Keratinocyte (primary cell): ENCODE measurements around the gene OR4K14. TPM values are rescaled to one million over a fixed set of nuclear protein-coding genes. Genes with fewer than 3 reads are reported as not detected.

Source experiments
- DNase-seq: peaks from one replicate; pipeline ENCODE4 v3.0.0-alpha.2; 2011; ENCODE audit warnings: low read depth, missing footprints, low spot score
- FAIRE-seq: peaks from 2 replicates; lab custom pipeline; 2011; peaks lifted over from hg19 to GRCh38; lab: Jason Lieb, UNC
- H2AFZ ChIP-seq: 2 replicates; pipeline ENCODE4 v1.6.0; 2012; ENCODE audit warnings: low read length, control low read depth, inconsistent platforms; ENCODE audit not compliant: control insufficient read depth
- H3K27ac ChIP-seq: 2 replicates; pipeline ENCODE4 v1.5.1; 2011; ENCODE audit warnings: low read length; ENCODE audit not compliant: control insufficient read depth, insufficient read depth
- H3K27me3 ChIP-seq: 3 replicates; pipeline ENCODE4 v1.6.0; 2011; ENCODE audit warnings: low read length; ENCODE audit not compliant: control insufficient read depth, insufficient read depth; ENCODE audit errors: extremely low read depth
- H3K36me3 ChIP-seq, 2 experiments: 2 replicates in 1 of 2; 3 replicates in 1 of 2; pipeline ENCODE4 v1.5.1; 2011; ENCODE audit warnings: low read length in 2 of 2, mild to moderate bottlenecking in 1 of 2; ENCODE audit not compliant: control insufficient read depth in 2 of 2, insufficient read depth in 2 of 2; ENCODE audit errors: extremely low read depth in 1 of 2
- H3K4me1 ChIP-seq: 3 replicates; pipeline ENCODE4 v1.5.1; 2011; ENCODE audit warnings: low read length; ENCODE audit not compliant: control insufficient read depth, insufficient read depth; ENCODE audit errors: extremely low read depth
- H3K4me2 ChIP-seq: 3 replicates; pipeline ENCODE4 v1.6.0; 2011; ENCODE audit warnings: low read depth, low read length; ENCODE audit not compliant: control insufficient read depth, insufficient read depth; ENCODE audit errors: extremely low read depth
- H3K4me3 ChIP-seq, 3 experiments: fragments of 200-600 bp in 1 of 3; sonication (generic) in 1 of 3; 2 replicates in 2 of 3; 3 replicates in 1 of 3; pipeline ENCODE4 v1.5.1; 2011 to 2016; ENCODE audit warnings: low read length in 3 of 3, mild to moderate bottlenecking in 3 of 3, control low read depth in 2 of 3, inconsistent platforms in 1 of 3, low read depth in 1 of 3, mixed read lengths in 1 of 3, mixed run types in 1 of 3, moderate library complexity in 1 of 3; ENCODE audit not compliant: control insufficient read depth in 2 of 3, insufficient read depth in 2 of 3; ENCODE audit errors: extremely low read depth in 1 of 3
- H3K79me2 ChIP-seq: 2 replicates; pipeline ENCODE4 v1.6.0; 2012; ENCODE audit warnings: low read length; ENCODE audit not compliant: control insufficient read depth, insufficient read depth
- H3K9ac ChIP-seq: 3 replicates; pipeline ENCODE4 v1.6.0; 2011; ENCODE audit warnings: low read length; ENCODE audit not compliant: control insufficient read depth, insufficient read depth; ENCODE audit errors: extremely low read depth
- H3K9me1 ChIP-seq: 3 replicates; pipeline ENCODE4 v1.6.0; 2011; ENCODE audit warnings: low read length; ENCODE audit not compliant: control insufficient read depth, insufficient read depth; ENCODE audit errors: extremely low read depth
- H3K9me3 ChIP-seq: 2 replicates; pipeline ENCODE4 v1.5.1; 2012; ENCODE audit warnings: low read depth, low read length; ENCODE audit not compliant: control insufficient read depth
- H4K20me1 ChIP-seq: 3 replicates; pipeline ENCODE4 v1.6.0; 2011; ENCODE audit warnings: low read length; ENCODE audit not compliant: control insufficient read depth, insufficient read depth; ENCODE audit errors: extremely low read depth
- EZH2 ChIP-seq: IDR thresholded peaks from one replicate; pipeline ENCODE4 v1.6.1; 2012; ENCODE audit warnings: inconsistent platforms, mild to moderate bottlenecking, low read length, moderate library complexity
- dilution Hi-C: fragments of 300-500 bp; cut with MboI; formaldehyde crosslinking; loops from one replicate; pipeline ENCODE4 v1.7.0; 2020; ENCODE audit warnings: low sequenced_read_pairs; ENCODE audit not compliant: extremely low pct_ligation_motif_present
- polyA minus RNA-seq, 3 experiments: library from RNA; depleted of rRNA, polyadenylated mRNA; stranded (reverse); fragments of >200 nt; gene quantifications; 1 replicate in 1 of 3; 2 replicates in 1 of 3; 3 replicates in 1 of 3; pipeline ENCODE4 v1.2.3, GENCODE V29; 2011
- polyA plus RNA-seq, 5 experiments: library from polyadenylated mRNA; depleted of rRNA in 3 of 5; stranded (reverse) in 3 of 5; stranded (forward) in 1 of 5; unstranded in 1 of 5; fragments of >200 nt; gene quantifications; 1 replicate in 1 of 5; 2 replicates in 3 of 5; 3 replicates in 1 of 5; pipeline versions ENCODE4 v1.2.1 to v1.2.3, GENCODE V29; 2011 to 2012; ENCODE audit warnings: missing spikeins in 2 of 5, low read depth in 1 of 5, low replicate concordance in 1 of 5
- TF ChIP-seq, protein P1 (sequence below), 3 experiments: IDR thresholded peaks in 1 of 3; conservative IDR thresholded peaks in 1 of 3; optimal IDR thresholded peaks in 1 of 3; 2 replicates in 2 of 3; 3 replicates in 1 of 3; pipeline versions ENCODE3 to v1.5.1; 2011; ENCODE audit warnings: low read length in 3 of 3, mild to moderate bottlenecking in 3 of 3, moderate library complexity in 2 of 3, control low read depth in 1 of 3, inconsistent platforms in 1 of 3; ENCODE audit not compliant: insufficient read depth in 2 of 3; ENCODE audit errors: extremely low read depth in 1 of 3

Gene OR4K14
- polyA plus RNA-seq = not detected in 3 replicates
- not detected for polyA plus RNA-seq (2011; ENCODE audit: low read depth)
- polyA plus RNA-seq (2011; cell fraction: cytosol; rRNA removed) = not detected in 2 replicates
- polyA plus RNA-seq (2011; cell fraction: nucleus; rRNA removed) = not detected in 2 replicates
- not detected in 2 replicates for polyA plus RNA-seq (2012; ENCODE audit: low replicate concordance)
- polyA minus RNA-seq = not detected in 3 replicates
- not detected for polyA minus RNA-seq (2011; cell fraction: cytosol; rRNA and poly(A)+ RNA removed)
- not detected in 2 replicates for polyA minus RNA-seq (2011; cell fraction: nucleus; rRNA and poly(A)+ RNA removed)

DNA sequence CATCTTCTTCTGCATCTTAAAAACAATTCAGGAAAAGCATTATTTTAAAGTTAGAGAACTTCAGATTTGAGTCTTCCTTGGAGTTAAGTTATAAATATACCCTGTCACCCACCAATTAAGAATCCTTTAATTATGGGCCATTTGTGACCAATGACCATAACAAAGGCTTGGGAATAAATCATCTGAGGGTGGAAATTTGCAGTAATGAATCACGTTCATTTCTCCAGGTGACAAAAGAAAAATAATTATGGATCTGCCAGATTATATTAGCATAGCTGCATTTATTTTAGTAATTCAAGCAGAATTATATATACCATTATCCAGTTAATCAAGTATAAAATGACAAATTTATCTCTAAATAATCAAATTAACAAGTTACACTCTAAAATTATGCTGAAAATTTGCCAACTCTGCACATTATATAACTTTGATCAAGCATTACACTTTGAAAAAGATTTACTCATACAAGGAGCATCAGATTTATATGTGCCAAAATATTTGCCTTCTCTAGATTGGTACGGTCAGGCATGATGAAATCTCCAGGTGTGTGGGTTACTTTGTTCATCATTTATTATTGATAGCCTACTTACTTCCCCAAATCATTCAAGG lies at the start of gene OR4K14:
Gene OR4K14, minus strand, starts transcription at position 51 of the 609 bp plus-strand sequence. CDS start 4,114 bp downstream, outside the sequence.
- Histone ChIP-seq H3K9me3 (peaks cover under 1% of the 10 kb centered on the region), H3K9ac (no peak within 1 kb of the TSS), H3K9me1 (no peaks in the 10 kb centered on the region), H3K4me2 (no peak within 1 kb of the TSS), H3K27ac (no peak within 1 kb of the TSS), H4K20me1 (no peaks in the 10 kb centered on the region), H3K79me2 (no peaks in the 10 kb centered on the region), H2AFZ (no peak within 1 kb of the TSS), H3K36me3 (no peaks in the 10 kb centered on the region), H3K27me3 (no peaks in the 10 kb centered on the region), H3K4me1 (no peaks in the 10 kb centered on the region), H3K4me3 (no peak within 1 kb of the TSS)
- no peak for DNase-seq
- dilution Hi-C loops = no loop called here
- no peak for FAIRE-seq
- TF ChIP-seq, protein P1, sequence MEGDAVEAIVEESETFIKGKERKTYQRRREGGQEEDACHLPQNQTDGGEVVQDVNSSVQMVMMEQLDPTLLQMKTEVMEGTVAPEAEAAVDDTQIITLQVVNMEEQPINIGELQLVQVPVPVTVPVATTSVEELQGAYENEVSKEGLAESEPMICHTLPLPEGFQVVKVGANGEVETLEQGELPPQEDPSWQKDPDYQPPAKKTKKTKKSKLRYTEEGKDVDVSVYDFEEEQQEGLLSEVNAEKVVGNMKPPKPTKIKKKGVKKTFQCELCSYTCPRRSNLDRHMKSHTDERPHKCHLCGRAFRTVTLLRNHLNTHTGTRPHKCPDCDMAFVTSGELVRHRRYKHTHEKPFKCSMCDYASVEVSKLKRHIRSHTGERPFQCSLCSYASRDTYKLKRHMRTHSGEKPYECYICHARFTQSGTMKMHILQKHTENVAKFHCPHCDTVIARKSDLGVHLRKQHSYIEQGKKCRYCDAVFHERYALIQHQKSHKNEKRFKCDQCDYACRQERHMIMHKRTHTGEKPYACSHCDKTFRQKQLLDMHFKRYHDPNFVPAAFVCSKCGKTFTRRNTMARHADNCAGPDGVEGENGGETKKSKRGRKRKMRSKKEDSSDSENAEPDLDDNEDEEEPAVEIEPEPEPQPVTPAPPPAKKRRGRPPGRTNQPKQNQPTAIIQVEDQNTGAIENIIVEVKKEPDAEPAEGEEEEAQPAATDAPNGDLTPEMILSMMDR (optimal IDR thresholded peaks at IDR 0.05 in 1 of 3, IDR thresholded peaks at IDR 0.05 in 1 of 3, conservative IDR thresholded peaks at IDR 0.05 in 1 of 3; ENCODE audit: extremely low read depth in 1 of 3, insufficient read depth in 2 of 3, low read length in 3 of 3) = no peak
- no peak for TF ChIP-seq EZH2

- dilution Hi-C loops = no loop called here
- Histone ChIP-seq H3K4me1 (no peaks in the 10 kb centered on the region), H3K79me2 (no peaks in the 10 kb centered on the region), H3K36me3 (no peaks in the 10 kb centered on the region), H3K4me3 (no peak within 1 kb of the TSS), H3K9ac (no peak within 1 kb of the TSS), H3K27me3 (no peaks in the 10 kb centered on the region), H3K9me1 (no peaks in the 10 kb centered on the region), H4K20me1 (no peaks in the 10 kb centered on the region), H2AFZ (no peak within 1 kb of the TSS), H3K4me2 (no peak within 1 kb of the TSS), H3K9me3 (no peaks in the 10 kb centered on the region), H3K27ac (no peak within 1 kb of the TSS)
- TF ChIP-seq, protein P1 (optimal IDR thresholded peaks at IDR 0.05 in 1 of 3, IDR thresholded peaks at IDR 0.05 in 1 of 3, conservative IDR thresholded peaks at IDR 0.05 in 1 of 3; ENCODE audit: extremely low read depth in 1 of 3, insufficient read depth in 2 of 3, low read length in 3 of 3) = no peak
- no peak for TF ChIP-seq EZH2
- FAIRE-seq (no peak), DNase-seq (no peak)
Measured at GRCh38 chr14:20059745-20060144, 40.6 kb upstream of the OR4K14 start, which contains the start of gene OR4L1. Gene OR4L1 (plus strand): TSS chr14:20060045. CDS start chr14:20060045, 0 bp downstream.
